Keratinocyte (primary cell): Measurements from ENCODE around the gene VRK3. TPM values are rescaled to one million over a fixed set of nuclear protein-coding genes. Genes with fewer than 3 reads are reported as not detected.

Experiments
- DNase-seq: peaks from one replicate; pipeline ENCODE4 v3.0.0-alpha.2; 2011; ENCODE audit warnings: low read depth, missing footprints, low spot score
- FAIRE-seq: peaks from 2 replicates; lab custom pipeline; 2011; peaks lifted over from hg19 to GRCh38; lab: Jason Lieb, UNC
- H2AFZ ChIP-seq: 2 replicates; pipeline ENCODE4 v1.6.0; 2012; ENCODE audit warnings: low read length, control low read depth, inconsistent platforms; ENCODE audit not compliant: control insufficient read depth
- H3K27ac ChIP-seq: 2 replicates; pipeline ENCODE4 v1.5.1; 2011; ENCODE audit warnings: low read length; ENCODE audit not compliant: control insufficient read depth, insufficient read depth
- H3K27me3 ChIP-seq: 3 replicates; pipeline ENCODE4 v1.6.0; 2011; ENCODE audit warnings: low read length; ENCODE audit not compliant: control insufficient read depth, insufficient read depth; ENCODE audit errors: extremely low read depth
- H3K36me3 ChIP-seq, 2 experiments: 2 replicates in 1 of 2; 3 replicates in 1 of 2; pipeline ENCODE4 v1.5.1; 2011; ENCODE audit warnings: low read length in 2 of 2, mild to moderate bottlenecking in 1 of 2; ENCODE audit not compliant: control insufficient read depth in 2 of 2, insufficient read depth in 2 of 2; ENCODE audit errors: extremely low read depth in 1 of 2
- H3K4me1 ChIP-seq: 3 replicates; pipeline ENCODE4 v1.5.1; 2011; ENCODE audit warnings: low read length; ENCODE audit not compliant: control insufficient read depth, insufficient read depth; ENCODE audit errors: extremely low read depth
- H3K4me2 ChIP-seq: 3 replicates; pipeline ENCODE4 v1.6.0; 2011; ENCODE audit warnings: low read depth, low read length; ENCODE audit not compliant: control insufficient read depth, insufficient read depth; ENCODE audit errors: extremely low read depth
- H3K4me3 ChIP-seq, 3 experiments: fragments of 200-600 bp in 1 of 3; sonication (generic) in 1 of 3; 2 replicates in 2 of 3; 3 replicates in 1 of 3; pipeline ENCODE4 v1.5.1; 2011 to 2016; ENCODE audit warnings: low read length in 3 of 3, mild to moderate bottlenecking in 3 of 3, control low read depth in 2 of 3, inconsistent platforms in 1 of 3, low read depth in 1 of 3, mixed read lengths in 1 of 3, mixed run types in 1 of 3, moderate library complexity in 1 of 3; ENCODE audit not compliant: control insufficient read depth in 2 of 3, insufficient read depth in 2 of 3; ENCODE audit errors: extremely low read depth in 1 of 3
- H3K79me2 ChIP-seq: 2 replicates; pipeline ENCODE4 v1.6.0; 2012; ENCODE audit warnings: low read length; ENCODE audit not compliant: control insufficient read depth, insufficient read depth
- H3K9ac ChIP-seq: 3 replicates; pipeline ENCODE4 v1.6.0; 2011; ENCODE audit warnings: low read length; ENCODE audit not compliant: control insufficient read depth, insufficient read depth; ENCODE audit errors: extremely low read depth
- H3K9me1 ChIP-seq: 3 replicates; pipeline ENCODE4 v1.6.0; 2011; ENCODE audit warnings: low read length; ENCODE audit not compliant: control insufficient read depth, insufficient read depth; ENCODE audit errors: extremely low read depth
- H3K9me3 ChIP-seq: 2 replicates; pipeline ENCODE4 v1.5.1; 2012; ENCODE audit warnings: low read depth, low read length; ENCODE audit not compliant: control insufficient read depth
- H4K20me1 ChIP-seq: 3 replicates; pipeline ENCODE4 v1.6.0; 2011; ENCODE audit warnings: low read length; ENCODE audit not compliant: control insufficient read depth, insufficient read depth; ENCODE audit errors: extremely low read depth
- CTCF ChIP-seq, 3 experiments: IDR thresholded peaks in 1 of 3; conservative IDR thresholded peaks in 1 of 3; optimal IDR thresholded peaks in 1 of 3; 2 replicates in 2 of 3; 3 replicates in 1 of 3; pipeline versions ENCODE3 to v1.5.1; 2011; ENCODE audit warnings: low read length in 3 of 3, mild to moderate bottlenecking in 3 of 3, moderate library complexity in 2 of 3, control low read depth in 1 of 3, inconsistent platforms in 1 of 3; ENCODE audit not compliant: insufficient read depth in 2 of 3; ENCODE audit errors: extremely low read depth in 1 of 3
- EZH2 ChIP-seq: IDR thresholded peaks from one replicate; pipeline ENCODE4 v1.6.1; 2012; ENCODE audit warnings: inconsistent platforms, mild to moderate bottlenecking, low read length, moderate library complexity
- dilution Hi-C: fragments of 300-500 bp; cut with MboI; formaldehyde crosslinking; loops from one replicate; pipeline ENCODE4 v1.7.0; 2020; ENCODE audit warnings: low sequenced_read_pairs; ENCODE audit not compliant: extremely low pct_ligation_motif_present
- polyA plus RNA-seq, 5 experiments: library from polyadenylated mRNA; depleted of rRNA in 3 of 5; stranded (reverse) in 3 of 5; stranded (forward) in 1 of 5; unstranded in 1 of 5; fragments of >200 nt; gene quantifications; 1 replicate in 1 of 5; 2 replicates in 3 of 5; 3 replicates in 1 of 5; pipeline versions ENCODE4 v1.2.1 to v1.2.3, GENCODE V29; 2011 to 2012; ENCODE audit warnings: missing spikeins in 2 of 5, low read depth in 1 of 5, low replicate concordance in 1 of 5

Gene VRK3
- polyA plus RNA-seq, 1 donor (not counting 4 experiments of a cell fraction or from before 2014, with no cell fraction given) = 15.6 TPM

- Histone ChIP-seq H3K4me3 (no peak overlapping the region), H3K9ac (no peak overlapping the region), H3K4me1 (no peaks in the 10 kb centered on the region), H3K36me3 (no peaks in the 10 kb centered on the region), H3K9me3 (no peaks in the 10 kb centered on the region), H4K20me1 (no peaks in the 10 kb centered on the region), H2AFZ (no peak overlapping the region), H3K27ac (no peak overlapping the region), H3K79me2 (no peaks in the 10 kb centered on the region), H3K27me3 (no peaks in the 10 kb centered on the region), H3K9me1 (no peaks in the 10 kb centered on the region), H3K4me2 (no peak overlapping the region)
- FAIRE-seq = no peak
- dilution Hi-C loops = no loop called here
- TF ChIP-seq EZH2 (no peak), CTCF (optimal IDR thresholded peaks at IDR 0.05 in 1 of 3, IDR thresholded peaks at IDR 0.05 in 1 of 3, conservative IDR thresholded peaks at IDR 0.05 in 1 of 3; ENCODE audit: extremely low read depth in 1 of 3, insufficient read depth in 2 of 3, low read length in 3 of 3) (no peak)
- no peak for DNase-seq
Measured at GRCh38 chr19:49978324-49978723, 46.8 kb downstream of the VRK3 start.

GRCh38 chr19:49977881-49978280 lies 47.3 kb downstream of the VRK3 start:
- no peak overlapping the region for H3K4me2 ChIP-seq
- H3K36me3 ChIP-seq = no peaks in the 10 kb centered on the region
- no peaks in the 10 kb centered on the region for H3K9me1 ChIP-seq
- FAIRE-seq = no peak
- H3K9me3 ChIP-seq = no peaks in the 10 kb centered on the region
- dilution Hi-C loops = no loop called here
- H3K27ac ChIP-seq = no peak overlapping the region
- no peaks in the 10 kb centered on the region for H4K20me1 ChIP-seq
- H3K79me2 ChIP-seq = no peaks in the 10 kb centered on the region
- H3K4me3 ChIP-seq = no peak overlapping the region
- H3K4me1 ChIP-seq = no peaks in the 10 kb centered on the region
- no peak for DNase-seq
- H2AFZ ChIP-seq = no peak overlapping the region
- TF ChIP-seq CTCF (optimal IDR thresholded peaks at IDR 0.05 in 1 of 3, IDR thresholded peaks at IDR 0.05 in 1 of 3, conservative IDR thresholded peaks at IDR 0.05 in 1 of 3; ENCODE audit: extremely low read depth in 1 of 3, insufficient read depth in 2 of 3, low read length in 3 of 3) (no peak), EZH2 (no peak)
- H3K9ac ChIP-seq = no peak overlapping the region
- no peaks in the 10 kb centered on the region for H3K27me3 ChIP-seq
